Mucosa of stomach (tissue), 1 donor: ENCODE measurements around the gene TMPRSS11D.

Experiments
- H3K27me3 ChIP-seq: one replicate; pipeline ENCODE4 v1.7.0; 2013; ENCODE audit warnings: mild to moderate bottlenecking, low read length; ENCODE audit not compliant: control insufficient read depth, insufficient read depth
- H3K36me3 ChIP-seq: one replicate; pipeline ENCODE4 v1.7.0; 2013; ENCODE audit warnings: low read length; ENCODE audit not compliant: control insufficient read depth, insufficient read depth
- H3K4me1 ChIP-seq: one replicate; pipeline ENCODE4 v1.7.0; 2013; ENCODE audit warnings: mild to moderate bottlenecking, low read length; ENCODE audit not compliant: control insufficient read depth, insufficient read depth
- H3K4me3 ChIP-seq: one replicate; pipeline ENCODE4 v1.7.0; 2013; ENCODE audit warnings: low read length
- H3K9ac ChIP-seq: one replicate; pipeline ENCODE4 v1.7.0; 2013; ENCODE audit warnings: mild to moderate bottlenecking, low read length, moderate library complexity
- H3K9me3 ChIP-seq: one replicate; pipeline ENCODE4 v1.7.0; 2013; ENCODE audit warnings: mild to moderate bottlenecking, low read length, moderate library complexity; ENCODE audit not compliant: control insufficient read depth
- donor health status: Pancreatic carcinoma.

Gene TMPRSS11D

GRCh38 chr4:67884701-67885100 lies 899 bp upstream of the TMPRSS11D start:
- no peaks in the 10 kb centered on the region for H3K9me3 ChIP-seq
- no peaks in the 10 kb centered on the region for H3K27me3 ChIP-seq
- no peak overlapping the region for H3K9ac ChIP-seq
- H3K36me3 ChIP-seq = no peaks in the 10 kb centered on the region
- no peaks in the 10 kb centered on the region for H3K4me1 ChIP-seq
- no peak overlapping the region for H3K4me3 ChIP-seq

DNA sequence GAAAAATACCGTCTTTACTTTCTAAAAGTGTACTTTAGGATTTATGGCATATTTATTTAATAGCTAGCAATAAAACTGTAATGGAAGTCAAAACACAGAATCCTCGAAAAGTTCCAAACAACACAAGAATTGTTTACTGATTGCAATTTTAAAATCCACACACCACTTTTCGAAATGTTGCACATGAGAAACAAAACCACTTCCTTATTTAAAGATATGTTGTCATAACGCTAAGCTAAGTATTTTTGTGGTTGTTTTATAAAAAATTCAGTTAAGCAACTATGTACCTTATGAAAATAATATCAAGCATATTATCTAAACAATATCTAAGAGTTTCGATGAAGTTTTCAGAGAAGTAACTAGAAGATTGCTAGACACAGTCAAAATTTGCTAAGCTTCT lies 344 bp downstream of the TMPRSS11D start:
- Histone ChIP-seq H3K9ac (no peak overlapping the region), H3K4me3 (no peak overlapping the region), H3K9me3 (no peaks in the 10 kb centered on the region), H3K27me3 (no peaks in the 10 kb centered on the region), H3K36me3 (no peaks in the 10 kb centered on the region), H3K4me1 (no peaks in the 10 kb centered on the region)

- H3K27me3 ChIP-seq = no peaks in the 10 kb centered on the region
- H3K9me3 ChIP-seq = no peaks in the 10 kb centered on the region
- H3K36me3 ChIP-seq = no peaks in the 10 kb centered on the region
- no peak overlapping the region for H3K4me3 ChIP-seq
- H3K4me1 ChIP-seq = no peaks in the 10 kb centered on the region
- H3K9ac ChIP-seq = no peak overlapping the region
Observed at GRCh38 chr4:67880866-67881610, 2.8 kb downstream of the TMPRSS11D start.

DNA sequence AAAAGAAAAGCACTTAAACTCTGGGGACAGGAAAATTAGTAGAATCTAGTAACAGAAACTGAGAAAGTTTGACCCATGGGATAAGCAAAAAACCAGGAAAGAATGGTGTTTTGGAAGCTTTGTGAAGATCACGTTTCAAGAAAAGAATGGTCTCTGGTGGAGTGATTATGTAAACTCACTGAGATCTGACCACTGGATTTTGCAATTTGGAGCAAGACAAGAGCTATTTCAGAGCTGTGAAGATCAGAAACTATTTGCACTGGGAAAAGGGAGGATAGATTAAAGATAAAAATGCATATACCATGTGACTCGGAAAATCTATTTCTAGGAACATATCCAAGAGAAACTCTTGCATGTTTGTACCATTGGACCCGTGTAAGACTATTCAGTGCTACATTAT lies 4.3 kb downstream of the TMPRSS11D start:
- no peaks in the 10 kb centered on the region for H3K27me3 ChIP-seq
- no peaks in the 10 kb centered on the region for H3K36me3 ChIP-seq
- H3K4me1 ChIP-seq = no peaks in the 10 kb centered on the region
- no peak overlapping the region for H3K9ac ChIP-seq
- H3K9me3 ChIP-seq = no peaks in the 10 kb centered on the region
- no peak overlapping the region for H3K4me3 ChIP-seq

DNA sequence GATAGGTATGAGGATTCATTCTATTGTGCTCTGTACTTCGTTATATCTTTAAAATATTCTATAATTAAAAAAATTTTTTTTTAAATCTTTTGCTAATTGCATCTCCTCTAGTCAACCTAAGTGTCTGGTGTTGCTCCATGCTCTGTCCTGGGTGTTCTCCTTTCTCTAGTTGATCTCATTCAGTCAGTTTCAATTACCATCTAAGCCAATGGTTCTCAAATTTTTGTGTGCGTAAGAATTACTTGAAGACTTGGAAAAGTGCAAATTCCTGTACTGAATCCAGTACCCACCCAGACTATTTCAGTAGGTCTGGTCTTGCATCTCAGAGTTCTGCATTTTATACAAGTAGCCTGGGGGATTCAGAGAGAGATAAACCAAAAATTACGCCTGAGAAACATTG lies 6.7 kb downstream of the TMPRSS11D start:
- Histone ChIP-seq H3K4me3 (no peak overlapping the region), H3K9ac (no peak overlapping the region), H3K27me3 (no peaks in the 10 kb centered on the region), H3K4me1 (no peaks in the 10 kb centered on the region), H3K36me3 (no peaks in the 10 kb centered on the region), H3K9me3 (no peaks in the 10 kb centered on the region)

GRCh38 chr4:67874986-67875385 lies 8.8 kb downstream of the TMPRSS11D start:
- H3K27me3 ChIP-seq = no peaks in the 10 kb centered on the region
- no peaks in the 10 kb centered on the region for H3K9me3 ChIP-seq
- H3K9ac ChIP-seq = no peak overlapping the region
- H3K36me3 ChIP-seq = no peaks in the 10 kb centered on the region
- H3K4me3 ChIP-seq = no peak overlapping the region
- H3K4me1 ChIP-seq = no peaks in the 10 kb centered on the region

DNA sequence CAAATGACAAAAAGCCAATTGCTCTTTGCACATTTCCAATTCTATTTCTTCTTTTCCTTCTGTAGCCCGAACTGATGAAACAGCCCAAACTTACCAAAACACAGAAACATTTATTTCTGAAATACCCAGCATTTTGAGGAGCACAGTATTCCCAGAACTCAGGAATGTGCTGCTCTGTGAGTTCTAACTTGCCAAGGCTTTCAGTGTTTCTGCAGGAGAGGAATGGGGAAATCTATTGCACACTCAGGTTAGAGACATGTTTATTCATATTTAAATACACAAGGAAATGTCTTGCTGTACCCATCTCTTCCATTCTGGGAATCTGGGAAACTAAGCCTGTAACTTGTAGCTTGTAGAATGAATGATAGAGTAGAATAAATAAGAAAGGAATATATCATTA lies 10.7 kb downstream of the TMPRSS11D start:
- H3K4me1 ChIP-seq = no peaks in the 10 kb centered on the region
- H3K9ac ChIP-seq = no peak overlapping the region
- no peak overlapping the region for H3K4me3 ChIP-seq
- H3K27me3 ChIP-seq = no peaks in the 10 kb centered on the region
- no peaks in the 10 kb centered on the region for H3K9me3 ChIP-seq
- H3K36me3 ChIP-seq = no peaks in the 10 kb centered on the region

DNA sequence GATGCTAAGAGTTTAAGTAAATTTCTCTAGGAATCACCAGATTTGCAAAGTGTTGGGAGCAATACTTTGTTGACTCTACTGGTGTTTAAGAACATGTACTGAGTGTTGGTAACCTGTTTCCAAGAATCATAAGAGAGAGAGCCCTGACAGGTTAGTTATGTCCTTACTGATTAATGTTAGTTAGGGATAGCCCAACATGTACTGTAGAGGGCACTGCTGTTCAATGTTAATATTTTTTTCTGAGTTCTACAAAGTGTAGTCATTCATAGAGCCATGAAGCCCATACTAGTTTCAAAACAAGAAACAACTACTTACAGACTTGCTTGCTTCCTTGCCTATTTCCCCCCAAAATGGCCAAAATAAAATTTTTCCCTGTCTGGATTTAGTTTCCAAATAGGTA lies 11.9 kb downstream of the TMPRSS11D start:
- no peak overlapping the region for H3K4me3 ChIP-seq
- no peak overlapping the region for H3K9ac ChIP-seq
- no peaks in the 10 kb centered on the region for H3K9me3 ChIP-seq
- H3K36me3 ChIP-seq = no peaks in the 10 kb centered on the region
- no peaks in the 10 kb centered on the region for H3K4me1 ChIP-seq
- H3K27me3 ChIP-seq = no peaks in the 10 kb centered on the region

DNA sequence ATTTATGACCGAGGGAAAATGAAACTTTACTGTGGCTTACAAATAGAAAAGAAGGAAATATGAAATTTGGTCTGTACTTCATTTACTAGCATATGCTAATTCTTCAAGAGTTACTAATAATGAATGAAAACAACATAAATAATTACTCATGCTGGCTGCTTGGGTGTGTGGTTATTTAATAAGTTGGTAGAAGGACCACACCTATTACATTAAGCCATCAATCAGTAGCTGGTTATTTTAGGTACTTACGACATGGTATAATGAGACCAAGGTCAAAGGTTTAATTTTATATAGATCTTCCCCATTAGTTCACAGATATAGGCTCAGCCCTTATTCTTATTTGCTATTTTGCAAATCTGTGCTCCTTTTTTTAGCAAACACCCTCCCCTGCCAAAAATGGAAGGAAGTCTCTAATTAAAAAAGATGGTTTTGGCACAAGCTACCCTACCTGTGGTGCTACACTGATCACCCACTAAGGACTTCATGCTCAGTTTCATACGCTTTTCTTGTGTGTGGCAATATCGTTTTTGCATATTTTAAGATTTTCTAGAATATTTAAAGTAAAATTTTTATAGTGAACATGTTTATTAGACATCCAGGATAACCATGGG lies 14.1 kb downstream of the TMPRSS11D start:
- H3K4me3 ChIP-seq = no peak overlapping the region
- H3K36me3 ChIP-seq = no peaks in the 10 kb centered on the region
- no peaks in the 10 kb centered on the region for H3K4me1 ChIP-seq
- H3K9me3 ChIP-seq = no peaks in the 10 kb centered on the region
- H3K9ac ChIP-seq = no peak overlapping the region
- H3K27me3 ChIP-seq = no peaks in the 10 kb centered on the region

GRCh38 chr4:67861513-67861912 lies 22.3 kb downstream of the TMPRSS11D start:
- no peaks in the 10 kb centered on the region for H3K36me3 ChIP-seq
- no peaks in the 10 kb centered on the region for H3K4me1 ChIP-seq
- no peak overlapping the region for H3K4me3 ChIP-seq
- H3K27me3 ChIP-seq = no peaks in the 10 kb centered on the region
- no peaks in the 10 kb centered on the region for H3K9me3 ChIP-seq
- no peak overlapping the region for H3K9ac ChIP-seq

DNA sequence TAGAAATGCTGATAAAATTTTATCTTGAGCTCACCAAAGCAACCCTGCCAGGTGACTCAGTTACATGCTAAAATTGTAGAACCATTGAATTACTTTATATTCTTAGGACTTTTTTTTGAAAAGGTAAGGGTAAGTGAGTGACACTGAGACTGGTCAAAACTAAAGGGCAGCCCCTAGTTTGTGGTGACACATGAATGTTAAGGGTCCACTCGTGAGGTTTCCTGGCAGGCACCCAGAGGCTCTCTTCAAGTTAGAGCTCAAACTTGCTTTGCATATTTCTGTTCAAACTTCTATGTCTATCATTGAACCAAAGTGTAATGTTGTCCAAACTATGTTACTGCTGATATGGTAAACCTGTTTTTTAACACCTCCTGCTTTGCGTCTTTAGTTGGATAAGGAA lies 30.5 kb downstream of the TMPRSS11D start:
- H3K4me3 ChIP-seq = no peak overlapping the region
- H3K4me1 ChIP-seq = no peaks in the 10 kb centered on the region
- H3K9me3 ChIP-seq = no peaks in the 10 kb centered on the region
- H3K27me3 ChIP-seq = no peaks in the 10 kb centered on the region
- no peak overlapping the region for H3K9ac ChIP-seq
- H3K36me3 ChIP-seq = no peaks in the 10 kb centered on the region

DNA sequence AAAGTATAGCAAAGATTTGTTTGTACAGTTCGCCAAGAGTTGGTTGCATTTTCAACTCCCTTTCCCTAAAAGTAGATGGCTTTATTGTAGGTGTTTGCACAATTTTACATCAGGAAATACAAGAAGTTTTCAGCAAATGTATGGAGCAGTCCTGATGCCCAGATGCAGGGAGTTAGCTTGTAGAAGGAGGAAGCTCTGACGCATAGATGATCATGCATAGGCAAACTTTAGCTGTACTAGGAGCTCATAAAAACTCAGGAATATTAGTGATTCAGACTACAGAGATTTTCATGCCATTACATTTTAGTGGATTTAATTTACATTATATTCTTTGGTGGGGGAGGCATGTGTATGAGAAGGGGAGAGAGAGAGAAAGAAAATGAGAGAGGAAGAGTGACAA lies 62.9 kb downstream of the TMPRSS11D start:
- H3K4me1 ChIP-seq = no peaks in the 10 kb centered on the region
- H3K9me3 ChIP-seq = no peaks in the 10 kb centered on the region
- no peak overlapping the region for H3K9ac ChIP-seq
- no peak overlapping the region for H3K4me3 ChIP-seq
- H3K27me3 ChIP-seq = no peaks in the 10 kb centered on the region
- H3K36me3 ChIP-seq = no peaks in the 10 kb centered on the region
